Measurements from ENCODE around the gene C11orf65. TPM values are rescaled to one million over a fixed set of nuclear protein-coding genes. Genes with fewer than 3 reads are reported as not detected.

Gene C11orf65
- polyA plus RNA-seq (ENCODE audit: insufficient read length in 4 of 4): 1 to 10 TPM in 3 of 4 donors, under 1 TPM in 1; 0.66 to 3.9 (median 2.6) TPM

GRCh38 chr11:108467091-108467823, at the start of gene C11orf65:
Gene C11orf65, minus strand, starts transcription at chr11:108467529. Its CDS starts 5,970 bp downstream, at chr11:108461559.
- peak; percentile 94 to 97 (median 96) for DNase-seq (ENCODE audit: low read depth in 4 of 4, low spot score in 3 of 4)

- DNase-seq (ENCODE audit: low read depth in 4 of 4, low spot score in 3 of 4): no peak
These were observed 48.8 kb upstream of the C11orf65 start for GRCh38 chr11:108516125-108516524.

- DNase-seq (ENCODE audit: low read depth in 4 of 4, low spot score in 3 of 4): no peak
These were observed 45.4 kb upstream of the C11orf65 start for GRCh38 chr11:108512708-108513107.

- no peak for DNase-seq (ENCODE audit: low read depth in 4 of 4, low spot score in 3 of 4)
These were observed 44.6 kb upstream of the C11orf65 start for GRCh38 chr11:108511851-108512474.

GRCh38 chr11:108508653-108509593, 41.6 kb upstream of the C11orf65 start:
- DNase-seq (ENCODE audit: low read depth in 4 of 4, low spot score in 3 of 4): no peak

GRCh38 chr11:108501396-108501795, 34.1 kb upstream of the C11orf65 start:
- DNase-seq (ENCODE audit: low read depth in 4 of 4, low spot score in 3 of 4): no peak

- DNase-seq (ENCODE audit: low read depth in 4 of 4, low spot score in 3 of 4): no peak
These were observed 33.4 kb upstream of the C11orf65 start for GRCh38 chr11:108500721-108501120.

GRCh38 chr11:108500169-108500568, 32.8 kb upstream of the C11orf65 start:
- DNase-seq (ENCODE audit: low read depth in 4 of 4, low spot score in 3 of 4): no peak

GRCh38 chr11:108498816-108499408, 31.6 kb upstream of the C11orf65 start:
- no peak for DNase-seq (ENCODE audit: low read depth in 4 of 4, low spot score in 3 of 4)

- peak; percentile 40 to 54 (median 48) for DNase-seq (ENCODE audit: low read depth in 4 of 4, low spot score in 3 of 4)
These were observed 30.9 kb upstream of the C11orf65 start, which contains the start of gene POGLUT3 for GRCh38 chr11:108498046-108498815. Gene POGLUT3, minus strand, starts transcription at chr11:108498384. Its CDS starts 18 bp downstream, at chr11:108498366.

- peak; percentile 82 to 90 (median 86) for DNase-seq (ENCODE audit: low read depth in 4 of 4, low spot score in 3 of 4)
These were observed 30.2 kb upstream of the C11orf65 start for GRCh38 chr11:108497317-108498045.

GRCh38 chr11:108496643-108497256, 29.4 kb upstream of the C11orf65 start:
- DNase-seq (ENCODE audit: low read depth in 4 of 4, low spot score in 3 of 4): peak in 1 of 4 donors; percentile 10

GRCh38 chr11:108495326-108495725, 28.0 kb upstream of the C11orf65 start:
- no peak for DNase-seq (ENCODE audit: low read depth in 4 of 4, low spot score in 3 of 4)

- no peak for DNase-seq (ENCODE audit: low read depth in 4 of 4, low spot score in 3 of 4)
These were observed 26.9 kb upstream of the C11orf65 start for GRCh38 chr11:108494182-108494581.

- no peak for DNase-seq (ENCODE audit: low read depth in 4 of 4, low spot score in 3 of 4)
These were observed 24.6 kb upstream of the C11orf65 start for GRCh38 chr11:108491936-108492335.

GRCh38 chr11:108486828-108487227, 19.5 kb upstream of the C11orf65 start:
- DNase-seq (ENCODE audit: low read depth in 4 of 4, low spot score in 3 of 4): no peak

- no peak for DNase-seq (ENCODE audit: low read depth in 4 of 4, low spot score in 3 of 4)
These were observed 19.0 kb upstream of the C11orf65 start for GRCh38 chr11:108486331-108486730.

- DNase-seq (ENCODE audit: low read depth in 4 of 4, low spot score in 3 of 4): no peak
These were observed 15.8 kb upstream of the C11orf65 start for GRCh38 chr11:108483163-108483562.
